ENCODE results near the gene TTLL6.
"Not testable (repeated sequence)": the region's sequence is repeated elsewhere in the genome, so short reads cannot be mapped to it uniquely, and the experiment has no call there.

The TTLL6 gene

GRCh38 chr17:48814504-48814903 is 2.5 kb downstream of the TTLL6 start:
- peak; percentile 21 for DNase-seq

- DNase-seq = no peak
These were observed 5.0 kb downstream of the TTLL6 start for GRCh38 chr17:48812001-48812400.

GRCh38 chr17:48809182-48809581 is 7.8 kb downstream of the TTLL6 start:
- DNase-seq = no peak

GRCh38 chr17:48804936-48805411 is 12.1 kb downstream of the TTLL6 start:
- DNase-seq = peak; percentile 14

GRCh38 chr17:48800626-48801217 is 16.3 kb downstream of the TTLL6 start:
- DNase-seq = no peak

- no peak for DNase-seq
These were observed 17.8 kb downstream of the TTLL6 start for GRCh38 chr17:48799069-48799723.

- not testable (repeated sequence) for DNase-seq
These were observed 20.9 kb downstream of the TTLL6 start for GRCh38 chr17:48796163-48796522.

GRCh38 chr17:48795444-48796162 is 21.4 kb downstream of the TTLL6 start:
- no peak for DNase-seq

GRCh38 chr17:48792033-48792798 is 24.8 kb downstream of the TTLL6 start:
- DNase-seq = no peak

GRCh38 chr17:48791128-48792032 is 25.6 kb downstream of the TTLL6 start:
- DNase-seq = peak; percentile 53

- DNase-seq = no peak
These were observed 26.4 kb downstream of the TTLL6 start for GRCh38 chr17:48790607-48791127.

- no peak for DNase-seq
These were observed 29.2 kb downstream of the TTLL6 start for GRCh38 chr17:48787828-48788227.

GRCh38 chr17:48779421-48779820 is 37.6 kb downstream of the TTLL6 start:
- no peak for DNase-seq

- DNase-seq = no peak
These were observed 40.4 kb downstream of the TTLL6 start for GRCh38 chr17:48776602-48777001.

- no peak for DNase-seq
These were observed 43.8 kb downstream of the TTLL6 start for GRCh38 chr17:48773245-48773644.

GRCh38 chr17:48770954-48771353 is 46.1 kb downstream of the TTLL6 start:
- no peak for DNase-seq

GRCh38 chr17:48769009-48769675 is 47.9 kb downstream of the TTLL6 start:
- no peak for DNase-seq

GRCh38 chr17:48767263-48767774 is 49.7 kb downstream of the TTLL6 start:
- DNase-seq = no peak

GRCh38 chr17:48761114-48761513 is 55.9 kb downstream of the TTLL6 start:
- DNase-seq = no peak

- DNase-seq = no peak
These were observed 56.6 kb downstream of the TTLL6 start for GRCh38 chr17:48760411-48760810.

- DNase-seq = no peak
These were observed 57.7 kb downstream of the TTLL6 start for GRCh38 chr17:48759288-48759687.

Measured in NCI-H146 (cell line).